K562 (cell line): Measurements from ENCODE around the gene CPLX3. TPM values are rescaled to one million over a fixed set of nuclear protein-coding genes. Genes with fewer than 3 reads are reported as not detected.

ENCODE experiments used
- ARID3A ChIP-seq: IDR thresholded peaks from 2 replicates; pipeline ENCODE4 v1.6.1; 2012; ENCODE audit warnings: low read depth, low read length, improper control_type of control experiment, borderline replicate concordance
- CREBBP ChIP-seq: IDR thresholded peaks from one replicate; pipeline ENCODE4 v1.6.1; 2012; ENCODE audit warnings: low read depth, mild to moderate bottlenecking, control low read depth, inconsistent platforms, low read length
- E2F3 ChIP-seq: fragments of 250-450 bp; sonication (Bioruptor Pico); IDR thresholded peaks from 2 replicates; pipeline ENCODE4 v1.4.0; 2020; ENCODE audit warnings: mild to moderate bottlenecking
- FUS ChIP-seq: fragments of 200-400 bp; formaldehyde crosslinking; optimal IDR thresholded peaks from 2 replicates; pipeline ENCODE3; 2017; ENCODE audit warnings: low read depth, low read length
- GATAD2A ChIP-seq: fragments of 450-650 bp; IDR thresholded peaks from 2 replicates; pipeline ENCODE4 v1.6.1; 2017
- MAZ ChIP-seq, 2 experiments: fragments of 450-650 bp in 1 of 2; sonication (generic) in 1 of 2; formaldehyde crosslinking; IDR thresholded peaks in 1 of 2; conservative IDR thresholded peaks in 1 of 2; 2 replicates each; pipeline versions ENCODE4 v1.4.0 to v1.5.0; 2020; ENCODE audit warnings: mild to moderate bottlenecking in 1 of 2, missing genetic modification reagents in 1 of 2
- NFIC ChIP-seq: fragments of 450-650 bp; IDR thresholded peaks from 2 replicates; pipeline ENCODE4 v1.6.1; 2017; ENCODE audit warnings: mild to moderate bottlenecking, inconsistent platforms
- PCBP1 ChIP-seq: fragments of 200-400 bp; formaldehyde crosslinking; IDR thresholded peaks from 2 replicates; pipeline ENCODE4 v1.6.1; 2018; ENCODE audit warnings: mild to moderate bottlenecking, low read depth, low read length; ENCODE audit not compliant: poor library complexity, severe bottlenecking
- RBBP5 ChIP-seq: fragments of 200-600 bp; sonication (generic); IDR thresholded peaks from 2 replicates; pipeline ENCODE4 v1.6.1; 2012; ENCODE audit warnings: borderline replicate concordance, mild to moderate bottlenecking, low read length, control low read depth, inconsistent platforms; ENCODE audit not compliant: insufficient read depth, poor library complexity, severe bottlenecking
- RERE ChIP-seq: sonication (generic); formaldehyde crosslinking; IDR thresholded peaks from 2 replicates; pipeline ENCODE4 v1.8.0; 2023; ENCODE audit warnings: missing genetic modification reagents, mild to moderate bottlenecking, borderline replicate concordance
- SRF ChIP-seq, 2 experiments: fragments of 250-450, 450-650 bp in 1 of 2; sonication (Bioruptor Pico) in 1 of 2; sonication (generic) in 1 of 2; formaldehyde crosslinking; IDR thresholded peaks; 2 replicates each; pipeline versions ENCODE4 v1.5.0 to v1.5.1; 2020 to 2022; ENCODE audit warnings: mild to moderate bottlenecking in 1 of 2, missing genetic modification reagents in 1 of 2
- ZNF347 ChIP-seq: fragments of 450-650 bp; formaldehyde crosslinking; IDR thresholded peaks from 2 replicates; pipeline ENCODE4 v1.4.0; 2020; ENCODE audit warnings: low read depth, mild to moderate bottlenecking, moderate library complexity
- ZNF561 ChIP-seq: fragments of 450-650 bp; formaldehyde crosslinking; conservative IDR thresholded peaks from 2 replicates; pipeline ENCODE4 v1.4.0; 2020; ENCODE audit warnings: mild to moderate bottlenecking, moderate library complexity
- ZNF785 ChIP-seq: fragments of 250-450 bp; sonication (Bioruptor Pico); IDR thresholded peaks from 2 replicates; pipeline ENCODE4 v1.4.0; 2020; ENCODE audit warnings: mild to moderate bottlenecking
- ZNF830 ChIP-seq: fragments of 250-450 bp; sonication (Bioruptor Pico); IDR thresholded peaks from 2 replicates; pipeline ENCODE4 v1.5.0; 2021; ENCODE audit warnings: mild to moderate bottlenecking
- polyA plus RNA-seq, 8 experiments: library from polyadenylated mRNA; depleted of rRNA in 4 of 8; stranded (reverse) in 5 of 8; unstranded in 3 of 8; fragments of >200 nt; fragmentation: Nextera tagmentation in 2 of 8; fragmentation: Illumina TruSeq in 1 of 8; extraction: Ambion mirVana in 2 of 8; extraction: Trizol in 1 of 8; gene quantifications; 2 replicates each; pipeline versions ENCODE4 v1.2.1 to v1.2.3, GENCODE V29; 2011 to 2014; ENCODE audit warnings: inconsistent platforms in 1 of 8, missing spikeins in 1 of 8
- total RNA-seq, 7 experiments: library from RNA; depleted of rRNA in 6 of 7; stranded (reverse); fragments of >200 nt in 6 of 7; fragmentation: Illumina TruSeq in 2 of 7; extraction: Trizol in 2 of 7; gene quantifications; 2 replicates each; pipeline versions ENCODE4 v1.2.1 to v1.2.3, GENCODE V29; 2011 to 2021; ENCODE audit warnings: low replicate concordance in 1 of 7
- TF ChIP-seq, protein P1 (sequence below): fragments of 450-650 bp; conservative IDR thresholded peaks from 2 replicates; pipeline ENCODE4 v1.6.1; 2016; ENCODE audit warnings: missing genetic modification characterization, low read depth, mild to moderate bottlenecking, missing compliant biosample characterization, moderate library complexity
- TF ChIP-seq, protein P2 (sequence below), 2 experiments: fragments of 250-450 bp in 1 of 2; fragments of 450-650 bp in 1 of 2; sonication (Bioruptor Pico) in 1 of 2; IDR thresholded peaks; 2 replicates each; pipeline versions ENCODE4 v1.6.1 to v1.8.0; 2016 to 2021; ENCODE audit warnings: mild to moderate bottlenecking in 2 of 2, moderate library complexity in 2 of 2, missing compliant biosample characterization in 1 of 2, missing genetic modification characterization in 1 of 2

The CPLX3 gene
- total and polyA plus RNA-seq, 9 of the 15 experiments (the other 6 are each of a cell fraction or from before 2014, with no cell fraction given) = not detected

DNA sequence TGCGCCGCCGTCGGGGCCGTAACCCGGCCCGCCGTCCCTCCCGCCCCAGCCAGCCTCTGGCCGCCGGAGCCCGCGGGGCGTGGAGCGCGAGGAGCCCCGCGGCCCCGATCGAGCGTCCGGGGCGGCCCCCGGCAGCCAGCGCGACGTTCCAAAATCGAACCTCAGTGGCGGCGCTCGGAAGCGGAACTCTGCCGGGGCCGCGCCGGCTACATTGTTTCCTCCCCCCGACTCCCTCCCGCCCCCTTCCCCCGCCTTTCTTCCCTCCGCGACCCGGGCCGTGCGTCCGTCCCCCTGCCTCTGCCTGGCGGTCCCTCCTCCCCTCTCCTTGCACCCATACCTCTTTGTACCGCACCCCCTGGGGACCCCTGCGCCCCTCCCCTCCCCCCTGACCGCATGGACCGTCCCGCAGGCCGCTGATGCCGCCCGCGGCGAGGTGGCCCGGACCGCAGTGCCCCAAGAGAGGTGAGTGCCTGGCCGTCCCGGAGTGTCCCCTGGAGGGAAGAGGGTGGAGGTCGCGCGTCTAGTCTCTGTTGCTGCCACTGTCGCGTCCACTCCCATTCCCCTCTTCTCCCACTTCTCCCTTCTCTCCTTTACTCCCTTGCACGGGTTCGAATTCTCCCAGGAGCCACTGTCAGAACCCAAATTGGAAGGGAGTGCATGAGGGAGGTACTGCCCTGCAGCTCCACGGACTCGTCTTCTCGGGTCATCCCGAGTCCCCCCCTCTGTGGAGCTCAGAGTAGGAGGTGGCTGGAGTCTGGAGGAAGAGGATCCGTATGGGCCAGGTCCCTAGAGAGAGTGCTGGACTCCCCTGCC, 44.0 kb upstream of the CPLX3 start (continued):
- no peak for TF ChIP-seq ARID3A
- TF ChIP-seq, protein P1, sequence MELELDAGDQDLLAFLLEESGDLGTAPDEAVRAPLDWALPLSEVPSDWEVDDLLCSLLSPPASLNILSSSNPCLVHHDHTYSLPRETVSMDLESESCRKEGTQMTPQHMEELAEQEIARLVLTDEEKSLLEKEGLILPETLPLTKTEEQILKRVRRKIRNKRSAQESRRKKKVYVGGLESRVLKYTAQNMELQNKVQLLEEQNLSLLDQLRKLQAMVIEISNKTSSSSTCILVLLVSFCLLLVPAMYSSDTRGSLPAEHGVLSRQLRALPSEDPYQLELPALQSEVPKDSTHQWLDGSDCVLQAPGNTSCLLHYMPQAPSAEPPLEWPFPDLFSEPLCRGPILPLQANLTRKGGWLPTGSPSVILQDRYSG = no peak
- no peak for TF ChIP-seq ZNF347 (CRISPR knock-in tag)
- TF ChIP-seq, protein P2, sequence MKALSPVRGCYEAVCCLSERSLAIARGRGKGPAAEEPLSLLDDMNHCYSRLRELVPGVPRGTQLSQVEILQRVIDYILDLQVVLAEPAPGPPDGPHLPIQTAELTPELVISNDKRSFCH (CRISPR knock-in tag; IDR thresholded peaks at IDR 0.05) = no peak
- TF ChIP-seq, protein P2 (tag; IDR thresholded peaks at IDR 0.05) = no peak
- TF ChIP-seq SRF (CRISPR knock-in tag; IDR thresholded peaks at IDR 0.05) = no peak
- no peak for TF ChIP-seq NFIC
- no peak for TF ChIP-seq ZNF561 (CRISPR knock-in tag)
- peak in 1 of 2 experiments; percentile 9; a peak in 1 of 4 replicates for TF ChIP-seq MAZ (CRISPR knock-in tag; conservative IDR thresholded peaks at IDR 0.05 in 1 of 2, IDR thresholded peaks at IDR 0.05 in 1 of 2)
- no peak for TF ChIP-seq GATAD2A
- no peak for TF ChIP-seq FUS
- no peak for TF ChIP-seq RERE
- no peak for TF ChIP-seq CREBBP
- TF ChIP-seq ZNF830 (CRISPR knock-in tag) = no peak
- no peak for TF ChIP-seq E2F3 (CRISPR knock-in tag)
- no peak for TF ChIP-seq ZNF785 (CRISPR knock-in tag)
- peak; percentile 77 for TF ChIP-seq RBBP5
- peak; percentile 29 for TF ChIP-seq PCBP1
